ENCODE data around the gene SZT2.

DNA sequence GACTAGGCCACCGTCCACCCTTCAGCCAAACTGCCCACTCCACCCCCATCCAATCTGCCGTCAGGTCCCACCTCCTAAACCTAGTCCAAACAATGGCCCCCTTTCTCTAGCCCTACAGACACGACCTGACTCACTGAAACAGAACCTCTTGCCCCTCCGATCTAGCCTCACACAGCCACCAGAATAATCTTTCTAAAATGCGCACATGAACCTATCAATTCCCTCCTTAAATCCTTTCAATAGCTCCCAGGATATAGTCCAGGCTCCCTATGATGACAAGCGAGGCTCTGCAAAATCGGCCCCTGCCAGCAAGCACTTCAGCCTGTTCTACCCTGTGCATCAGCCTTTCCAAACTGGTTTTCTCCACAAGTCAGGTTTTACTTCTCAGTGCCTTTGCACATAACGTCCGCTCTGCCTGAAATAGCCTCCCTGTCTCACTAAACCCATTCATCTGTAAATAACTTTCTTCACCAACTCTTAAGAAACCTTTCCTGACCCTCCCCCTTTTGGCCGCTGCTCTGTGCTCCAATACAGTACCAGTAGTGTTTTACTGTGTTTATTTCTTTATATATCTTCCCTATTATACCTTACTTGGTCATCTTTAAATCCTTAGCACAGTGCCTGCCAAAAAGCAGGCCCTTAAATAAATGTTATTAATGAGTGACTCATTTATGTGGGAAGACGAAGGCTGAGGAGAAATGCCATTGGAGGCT is 39.9 kb upstream of the SZT2 start:
- TF ChIP-seq, protein P1, sequence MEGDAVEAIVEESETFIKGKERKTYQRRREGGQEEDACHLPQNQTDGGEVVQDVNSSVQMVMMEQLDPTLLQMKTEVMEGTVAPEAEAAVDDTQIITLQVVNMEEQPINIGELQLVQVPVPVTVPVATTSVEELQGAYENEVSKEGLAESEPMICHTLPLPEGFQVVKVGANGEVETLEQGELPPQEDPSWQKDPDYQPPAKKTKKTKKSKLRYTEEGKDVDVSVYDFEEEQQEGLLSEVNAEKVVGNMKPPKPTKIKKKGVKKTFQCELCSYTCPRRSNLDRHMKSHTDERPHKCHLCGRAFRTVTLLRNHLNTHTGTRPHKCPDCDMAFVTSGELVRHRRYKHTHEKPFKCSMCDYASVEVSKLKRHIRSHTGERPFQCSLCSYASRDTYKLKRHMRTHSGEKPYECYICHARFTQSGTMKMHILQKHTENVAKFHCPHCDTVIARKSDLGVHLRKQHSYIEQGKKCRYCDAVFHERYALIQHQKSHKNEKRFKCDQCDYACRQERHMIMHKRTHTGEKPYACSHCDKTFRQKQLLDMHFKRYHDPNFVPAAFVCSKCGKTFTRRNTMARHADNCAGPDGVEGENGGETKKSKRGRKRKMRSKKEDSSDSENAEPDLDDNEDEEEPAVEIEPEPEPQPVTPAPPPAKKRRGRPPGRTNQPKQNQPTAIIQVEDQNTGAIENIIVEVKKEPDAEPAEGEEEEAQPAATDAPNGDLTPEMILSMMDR (IDR thresholded peaks at IDR 0.05), result no peak
- no peak for TF ChIP-seq POLR2A (IDR thresholded peaks at IDR 0.05)

Data from breast epithelium (tissue), 3 donors.